ENCODE results near the gene CHCHD6. TPM values are rescaled to one million over a fixed set of nuclear protein-coding genes. Genes with fewer than 3 reads are reported as not detected.

CHCHD6 gene
- total RNA-seq, 2 experiments from 2014 or later, result 8.7 to 9.3 TPM

DNA sequence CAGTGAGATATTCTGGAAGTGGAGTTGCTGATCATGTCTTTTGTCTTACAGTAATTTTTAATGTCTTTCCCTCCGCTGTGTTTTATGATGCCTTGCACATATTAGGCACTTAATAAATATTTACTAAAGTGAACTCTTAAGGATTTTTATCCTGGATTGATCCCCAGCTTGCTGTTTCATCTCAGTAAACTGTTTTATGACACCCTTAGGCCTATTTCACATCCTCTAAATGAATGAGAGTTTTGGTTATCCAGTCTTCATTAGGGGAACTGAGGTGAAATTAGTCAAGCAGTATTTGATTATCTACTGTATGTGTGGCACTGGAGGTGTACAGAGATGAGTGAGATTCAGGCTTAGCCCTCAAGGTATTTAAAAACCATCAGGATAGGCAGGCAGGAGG is 19.8 kb downstream of the CHCHD6 start:
- no peak overlapping the region for H3K27ac ChIP-seq (ENCODE audit: low read depth in 1 of 2, low read length in 2 of 2)
- TF ChIP-seq, protein P1, sequence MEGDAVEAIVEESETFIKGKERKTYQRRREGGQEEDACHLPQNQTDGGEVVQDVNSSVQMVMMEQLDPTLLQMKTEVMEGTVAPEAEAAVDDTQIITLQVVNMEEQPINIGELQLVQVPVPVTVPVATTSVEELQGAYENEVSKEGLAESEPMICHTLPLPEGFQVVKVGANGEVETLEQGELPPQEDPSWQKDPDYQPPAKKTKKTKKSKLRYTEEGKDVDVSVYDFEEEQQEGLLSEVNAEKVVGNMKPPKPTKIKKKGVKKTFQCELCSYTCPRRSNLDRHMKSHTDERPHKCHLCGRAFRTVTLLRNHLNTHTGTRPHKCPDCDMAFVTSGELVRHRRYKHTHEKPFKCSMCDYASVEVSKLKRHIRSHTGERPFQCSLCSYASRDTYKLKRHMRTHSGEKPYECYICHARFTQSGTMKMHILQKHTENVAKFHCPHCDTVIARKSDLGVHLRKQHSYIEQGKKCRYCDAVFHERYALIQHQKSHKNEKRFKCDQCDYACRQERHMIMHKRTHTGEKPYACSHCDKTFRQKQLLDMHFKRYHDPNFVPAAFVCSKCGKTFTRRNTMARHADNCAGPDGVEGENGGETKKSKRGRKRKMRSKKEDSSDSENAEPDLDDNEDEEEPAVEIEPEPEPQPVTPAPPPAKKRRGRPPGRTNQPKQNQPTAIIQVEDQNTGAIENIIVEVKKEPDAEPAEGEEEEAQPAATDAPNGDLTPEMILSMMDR (IDR thresholded peaks at IDR 0.05), result no peak
- Mint-ChIP-seq H3K4me1 (ENCODE audit: low read depth) (peaks cover 6% of the 10 kb centered on the region), H3K4me3 (no peak overlapping the region), H3K27ac (no peak overlapping the region), H3K27me3 (no peaks in the 10 kb centered on the region), H3K36me3 (ENCODE audit: low read depth) (peaks cover 48% of the 10 kb centered on the region), H3K9me3 (no peaks in the 10 kb centered on the region)
- POLR2A ChIA-PET, result no interaction called here
- ATAC-seq (ENCODE audit: poor library complexity), result no peak
- no peak for DNase-seq
- no peaks in the 10 kb centered on the region for H3K4me1 ChIP-seq (ENCODE audit: insufficient read depth, low read length)
- H3K27me3 ChIP-seq (ENCODE audit: control insufficient read depth in 1 of 2, insufficient read depth in 2 of 2, low read length in 2 of 2), result no peaks in the 10 kb centered on the region
- no peaks in the 10 kb centered on the region for H3K9me3 ChIP-seq (ENCODE audit: control insufficient read depth in 1 of 2, insufficient read depth in 1 of 2, low read length in 2 of 2)
- H3K36me3 ChIP-seq (ENCODE audit: insufficient read depth, low read length), result peaks cover 12% of the 10 kb centered on the region
- intact Hi-C loops (cut with DNase I, micrococcal nuclease), result no loop called here
- no peak overlapping the region for H3K4me3 ChIP-seq (ENCODE audit: low read length)
- CTCF ChIA-PET, result no interaction called here

DNA sequence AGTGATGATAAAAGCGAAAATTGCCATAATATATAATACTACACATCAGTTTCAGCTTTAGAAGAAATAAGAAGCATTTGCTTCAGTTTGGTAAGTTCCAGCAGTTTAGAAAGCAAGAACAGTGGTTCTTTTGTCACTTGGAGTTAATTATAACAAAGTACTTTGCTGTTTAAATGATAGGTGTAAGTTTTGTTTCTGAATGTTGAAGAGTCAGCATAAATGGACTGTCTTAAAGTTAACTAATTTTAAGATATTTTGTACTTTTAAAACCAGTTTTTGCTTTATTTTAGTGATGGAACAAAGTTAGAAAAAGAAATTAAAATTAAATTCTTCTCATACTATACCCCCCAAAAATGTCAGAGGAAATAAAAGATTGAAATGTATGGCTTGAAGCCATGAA is 24.6 kb downstream of the CHCHD6 start:
- Mint-ChIP-seq H3K27ac (no peak overlapping the region), H3K4me1 (ENCODE audit: low read depth) (peaks cover 4% of the 10 kb centered on the region), H3K9me3 (no peaks in the 10 kb centered on the region), H3K4me3 (no peak overlapping the region), H3K27me3 (no peaks in the 10 kb centered on the region), H3K36me3 (ENCODE audit: low read depth) (peaks cover 73% of the 10 kb centered on the region)
- no peak overlapping the region for H3K4me3 ChIP-seq (ENCODE audit: low read length)
- ChIA-PET CTCF (no interaction called here), POLR2A (no interaction called here)
- H3K4me1 ChIP-seq (ENCODE audit: insufficient read depth, low read length), result peaks cover 9% of the 10 kb centered on the region
- DNase-seq, result no peak
- peaks cover 21% of the 10 kb centered on the region for H3K36me3 ChIP-seq (ENCODE audit: insufficient read depth, low read length)
- intact Hi-C loops (cut with DNase I, micrococcal nuclease), result no loop called here
- no peaks in the 10 kb centered on the region for H3K9me3 ChIP-seq (ENCODE audit: control insufficient read depth in 1 of 2, insufficient read depth in 1 of 2, low read length in 2 of 2)
- ATAC-seq (ENCODE audit: poor library complexity), result no peak
- H3K27me3 ChIP-seq (ENCODE audit: control insufficient read depth in 1 of 2, insufficient read depth in 2 of 2, low read length in 2 of 2), result no peaks in the 10 kb centered on the region
- TF ChIP-seq, protein P1 (IDR thresholded peaks at IDR 0.05), result no peak
- no peak overlapping the region for H3K27ac ChIP-seq (ENCODE audit: low read depth in 1 of 2, low read length in 2 of 2)

DNA sequence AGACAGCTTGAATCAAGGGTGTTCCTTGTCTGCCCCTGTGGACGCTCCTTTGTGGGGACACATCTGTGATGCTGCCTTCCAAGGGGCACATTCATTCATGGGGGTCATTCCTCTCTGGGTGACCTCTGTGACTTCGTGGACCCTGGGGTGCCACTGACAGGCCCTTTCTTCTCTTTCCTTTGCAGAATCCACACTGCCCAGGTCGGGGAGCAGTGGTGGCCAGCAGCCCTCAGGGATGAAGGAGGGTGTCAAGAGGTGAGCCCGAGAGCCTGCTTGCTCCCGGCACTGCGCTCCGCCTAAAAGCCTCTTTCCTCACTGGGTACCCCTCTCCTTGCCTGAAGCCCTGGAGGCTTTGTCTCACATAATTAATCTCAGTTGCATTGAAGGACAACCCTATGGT is 26.3 kb downstream of the CHCHD6 start:
- Histone ChIP-seq H3K4me3 (ENCODE audit: low read length) (no peak overlapping the region), H3K27ac (ENCODE audit: low read depth in 1 of 2, low read length in 2 of 2) (no peak overlapping the region), H3K36me3 (ENCODE audit: insufficient read depth, low read length) (peaks cover 18% of the 10 kb centered on the region), H3K27me3 (ENCODE audit: control insufficient read depth in 1 of 2, insufficient read depth in 2 of 2, low read length in 2 of 2) (no peaks in the 10 kb centered on the region), H3K9me3 (ENCODE audit: control insufficient read depth in 1 of 2, insufficient read depth in 1 of 2, low read length in 2 of 2) (no peaks in the 10 kb centered on the region), H3K4me1 (ENCODE audit: insufficient read depth, low read length) (peaks cover 9% of the 10 kb centered on the region)
- Mint-ChIP-seq H3K27ac (no peak overlapping the region), H3K27me3 (no peaks in the 10 kb centered on the region), H3K9me3 (no peaks in the 10 kb centered on the region), H3K4me3 (no peak overlapping the region), H3K36me3 (ENCODE audit: low read depth) (peaks cover 77% of the 10 kb centered on the region), H3K4me1 (ENCODE audit: low read depth) (peaks cover 4% of the 10 kb centered on the region)
- ChIA-PET POLR2A (no interaction called here), CTCF (no interaction called here)
- TF ChIP-seq, protein P1 (IDR thresholded peaks at IDR 0.05), result no peak
- ATAC-seq (ENCODE audit: poor library complexity), result no peak
- intact Hi-C loops (cut with DNase I, micrococcal nuclease), result no loop called here
- peak in 1 of 14 experiments; percentile 12 for DNase-seq
